NCI-H2081 (cell line): ENCODE results near the gene KATNB1.

ENCODE experiments used
- DNase-seq, 2 experiments: peaks; one replicate each; lab custom pipeline; 2025; lab: John Stamatoyannopoulos, UW

KATNB1 gene

DNA sequence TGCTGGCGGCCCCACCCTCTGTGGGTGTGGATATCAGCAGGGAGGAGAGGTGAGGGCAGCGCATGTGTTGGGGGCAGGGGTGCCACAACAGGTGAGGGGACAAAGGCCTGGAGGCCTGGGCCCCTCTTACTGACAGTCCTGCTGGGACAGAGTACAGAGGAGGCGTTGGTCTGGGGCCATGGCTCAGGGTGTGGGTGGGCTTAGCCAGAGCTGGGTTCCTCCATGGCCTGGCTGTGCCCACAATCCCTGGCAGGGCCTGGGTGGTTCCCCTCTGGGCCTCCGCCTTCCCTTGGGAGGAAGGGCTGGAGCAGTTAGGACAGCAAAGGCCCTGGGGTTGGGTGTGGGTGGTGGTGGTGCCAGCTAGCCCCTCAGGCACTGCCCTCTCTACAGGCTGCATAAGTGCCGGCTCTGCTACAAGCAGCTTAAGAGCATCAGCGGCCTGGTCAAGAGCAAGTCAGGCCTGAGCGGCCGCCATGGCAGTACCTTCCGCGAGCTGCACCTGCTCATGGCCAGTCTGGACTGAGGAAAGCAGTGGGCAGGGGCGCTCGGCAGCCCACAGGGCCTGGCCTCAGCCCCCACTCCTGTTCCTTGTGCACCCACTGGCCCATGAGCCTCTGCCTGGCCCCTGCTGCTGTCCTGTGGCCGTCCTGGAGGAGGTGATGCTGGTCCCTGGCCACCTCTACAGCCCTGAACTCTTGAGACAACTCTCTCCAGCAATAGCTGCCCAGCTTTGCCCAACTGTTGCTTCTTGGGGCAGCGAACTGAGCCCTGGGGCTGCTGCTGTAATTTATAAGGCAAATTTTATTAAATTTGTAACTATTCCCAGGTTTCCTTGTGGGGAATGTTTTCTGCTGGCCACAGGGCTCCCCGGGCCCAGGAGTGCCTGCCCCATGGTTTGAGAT, 21.1 kb downstream of the KATNB1 start:
- DNase-seq, result no peak

DNA sequence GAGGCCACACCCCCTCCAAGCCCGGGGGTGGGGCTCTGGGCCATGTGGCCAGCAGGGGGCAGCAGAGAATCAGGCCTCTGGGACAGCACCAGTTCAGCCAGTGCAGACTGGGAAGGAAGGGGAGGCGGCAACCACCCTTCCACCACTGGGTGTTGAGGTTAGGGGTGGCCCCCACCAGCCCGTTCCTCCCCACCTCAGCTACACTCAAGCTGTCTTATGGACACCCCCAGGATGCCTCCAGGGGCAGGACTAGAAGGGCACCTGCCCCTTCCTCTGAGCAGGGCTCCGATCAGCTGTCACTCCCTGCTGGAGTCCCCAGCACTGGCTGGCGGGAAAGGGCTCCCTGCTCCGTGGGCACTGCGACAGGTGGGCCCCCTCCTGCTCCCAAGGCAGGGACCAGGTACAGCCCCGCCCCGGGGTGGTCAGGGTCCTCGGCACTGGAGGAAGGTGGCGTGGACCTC, 21.8 kb downstream of the KATNB1 start:
- peak; percentile 2 to 26 for DNase-seq

DNA sequence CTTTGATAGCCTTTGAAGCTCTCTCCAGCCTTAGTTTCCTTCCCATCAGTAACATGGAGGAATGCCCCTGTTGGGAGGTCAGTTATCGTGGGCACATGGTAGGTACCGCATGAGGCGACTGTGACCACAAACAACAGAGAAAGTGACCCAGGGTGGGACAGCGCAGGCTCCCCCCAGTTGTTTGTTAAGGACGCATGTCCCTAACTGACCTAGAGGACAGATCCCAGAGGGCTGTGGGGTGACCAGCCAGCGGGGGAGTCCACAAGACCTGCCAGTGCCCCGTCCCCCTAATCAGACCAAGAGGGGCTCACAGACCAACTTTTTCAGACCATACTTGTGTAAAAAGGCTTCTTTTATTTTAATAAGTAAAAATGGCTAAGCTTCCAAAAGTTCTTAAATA, 22.3 kb downstream of the KATNB1 start:
- DNase-seq, result no peak

DNA sequence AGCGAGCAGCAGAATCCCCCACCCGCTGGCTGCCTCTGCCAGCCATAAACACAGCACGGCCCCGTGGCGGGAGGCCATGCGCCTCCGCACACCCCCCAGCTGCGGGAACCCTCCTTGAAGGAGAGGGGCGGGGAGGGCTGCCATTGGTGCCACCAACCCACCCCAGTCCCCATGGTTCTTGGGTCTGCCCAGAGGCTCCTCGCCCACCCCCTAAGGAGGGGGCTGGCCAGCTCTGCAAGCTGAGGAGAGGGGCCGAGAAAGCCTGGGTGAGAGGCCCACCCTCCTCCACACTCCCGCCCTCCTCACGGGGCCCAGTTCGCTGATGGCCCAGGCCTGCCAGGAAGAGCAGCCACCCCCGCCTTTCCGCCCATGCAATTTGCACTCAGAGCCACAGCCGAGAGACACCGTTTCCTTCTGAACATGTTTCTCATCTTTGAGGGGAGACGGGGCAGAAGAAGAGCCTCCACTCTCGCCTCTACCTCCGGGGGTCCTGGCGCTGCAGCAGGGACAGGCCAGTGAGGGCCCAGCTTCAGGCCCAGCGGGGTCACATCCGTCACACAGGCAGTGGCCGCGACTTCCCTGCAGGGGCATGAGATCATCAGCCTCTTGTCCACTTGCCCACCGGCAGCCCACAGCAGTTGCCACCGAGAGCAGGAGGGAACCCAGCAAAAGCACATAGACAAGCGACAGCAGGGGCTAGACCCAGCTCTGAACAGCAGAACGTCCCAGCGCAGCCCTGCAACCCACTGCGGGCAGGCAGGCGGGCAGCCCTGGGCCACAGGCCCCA, 23.0 kb downstream of the KATNB1 start:
- DNase-seq, result no peak

DNA sequence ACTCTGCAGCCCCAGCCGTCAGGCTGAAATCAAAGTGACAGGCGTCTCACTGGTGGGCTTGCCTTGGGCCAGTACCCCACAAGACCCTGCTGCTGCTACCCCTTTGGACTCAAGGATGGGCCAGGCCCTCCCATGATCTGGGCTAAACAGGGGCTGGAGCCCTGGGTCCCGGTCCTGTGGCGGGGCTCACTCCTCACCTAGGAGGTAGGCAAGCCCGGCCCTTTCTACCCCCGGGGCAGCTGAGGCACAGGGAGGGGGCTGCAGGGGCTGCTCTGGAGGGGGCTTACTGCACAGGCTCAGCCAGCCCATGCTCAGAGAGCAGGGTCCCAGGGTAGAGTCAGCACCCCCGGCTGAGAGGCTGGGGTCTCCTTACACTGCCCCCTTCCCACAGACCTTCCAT, 23.6 kb downstream of the KATNB1 start:
- no peak for DNase-seq

DNA sequence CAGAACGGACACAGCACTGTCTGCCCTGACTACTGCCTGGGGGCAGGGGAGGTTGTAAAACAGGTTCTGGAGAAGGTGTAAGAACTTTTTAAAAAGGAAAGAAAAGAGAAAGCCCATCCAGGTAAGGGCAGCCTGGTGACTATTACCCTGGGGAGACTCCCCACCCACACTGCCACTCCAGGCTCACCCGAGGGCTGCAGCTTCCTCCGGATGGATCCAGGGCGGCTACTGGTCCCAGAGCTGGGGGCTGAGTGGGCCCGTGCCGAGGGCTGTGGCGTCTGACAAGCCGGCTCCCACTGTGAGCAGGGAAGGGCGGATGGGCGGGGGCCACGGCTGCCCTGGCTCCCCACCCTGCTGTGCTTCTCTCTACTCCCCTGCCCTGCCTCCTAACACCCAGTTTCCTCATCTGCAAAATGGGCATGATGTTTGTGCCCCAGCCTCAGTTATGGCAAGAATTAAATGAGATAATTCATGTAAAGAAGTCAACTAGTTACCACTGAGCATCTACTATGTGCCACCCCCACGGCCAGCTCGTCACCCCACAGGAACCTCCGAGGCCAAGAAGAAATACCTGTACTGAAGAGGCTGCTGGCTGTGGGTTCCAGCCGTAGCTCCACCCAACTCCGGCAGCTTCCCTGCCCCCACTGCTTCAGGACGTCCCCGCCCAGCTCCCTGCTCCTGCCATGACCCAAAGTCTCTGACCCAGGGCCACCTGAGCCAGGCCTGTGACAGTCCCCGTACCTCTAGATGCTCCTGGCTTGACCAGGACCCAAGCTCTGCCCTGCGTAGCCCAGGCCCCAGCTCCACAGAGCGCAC, 24.2 kb downstream of the KATNB1 start:
- no peak for DNase-seq

DNA sequence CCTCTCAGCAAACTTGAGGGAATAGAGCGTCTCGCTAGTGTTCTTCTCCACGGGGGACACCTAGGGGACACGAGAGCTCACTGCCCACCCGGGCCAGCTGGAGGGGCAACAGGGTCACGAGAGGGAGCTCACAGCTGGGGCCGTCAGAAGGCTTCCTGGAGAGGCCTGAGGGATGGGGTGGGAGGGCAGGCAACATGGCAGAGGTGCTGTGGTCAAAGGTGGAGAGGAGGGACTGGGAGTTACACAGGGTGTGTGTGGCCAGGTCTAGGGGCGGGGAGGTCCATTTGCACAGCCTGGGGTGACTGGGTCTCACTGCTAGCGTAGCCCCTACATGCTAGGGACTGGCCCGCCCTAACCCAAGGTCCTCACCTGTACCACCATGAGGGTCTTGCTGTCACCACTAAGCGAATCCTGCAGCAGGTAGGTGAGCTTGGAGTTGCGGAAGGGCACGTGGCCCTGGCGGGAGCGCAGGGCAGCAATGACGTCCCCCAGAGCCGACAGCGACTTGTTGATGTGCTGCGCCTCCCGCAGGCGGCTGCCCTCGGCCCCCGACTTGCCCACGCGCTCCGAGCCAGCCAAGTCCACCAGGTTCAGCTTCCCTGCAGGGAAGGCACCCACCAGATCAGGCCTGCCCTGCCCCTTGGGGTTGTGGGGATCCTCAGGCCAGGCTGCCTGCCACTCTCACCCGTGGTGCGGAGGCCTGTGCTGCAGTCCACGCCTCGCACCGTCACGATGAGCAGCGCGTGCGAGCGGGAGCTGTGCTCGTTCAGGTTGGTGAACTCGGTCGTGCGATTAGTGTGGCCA, 25.0 kb downstream of the KATNB1 start:
- no peak for DNase-seq

DNA sequence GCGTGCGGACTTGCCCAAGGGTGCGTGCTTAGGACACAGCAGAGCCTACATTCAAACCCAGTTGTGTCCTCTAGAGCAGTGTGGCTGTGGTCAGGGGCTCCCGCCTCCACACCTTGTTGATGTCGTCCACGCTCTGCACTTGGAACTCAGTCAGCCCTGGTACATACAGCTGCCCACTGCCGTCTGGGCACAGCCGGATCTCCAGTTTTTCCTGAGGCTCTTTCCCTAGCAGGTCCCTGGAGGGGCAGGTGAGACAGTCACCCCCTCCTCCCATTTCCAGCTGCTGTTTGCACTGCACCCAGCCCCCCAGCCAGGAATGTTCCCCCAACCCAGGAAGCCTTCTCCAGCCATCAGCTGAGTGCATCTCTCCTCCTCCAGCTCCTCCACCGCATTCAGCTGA, 25.7 kb downstream of the KATNB1 start:
- no peak for DNase-seq

DNA sequence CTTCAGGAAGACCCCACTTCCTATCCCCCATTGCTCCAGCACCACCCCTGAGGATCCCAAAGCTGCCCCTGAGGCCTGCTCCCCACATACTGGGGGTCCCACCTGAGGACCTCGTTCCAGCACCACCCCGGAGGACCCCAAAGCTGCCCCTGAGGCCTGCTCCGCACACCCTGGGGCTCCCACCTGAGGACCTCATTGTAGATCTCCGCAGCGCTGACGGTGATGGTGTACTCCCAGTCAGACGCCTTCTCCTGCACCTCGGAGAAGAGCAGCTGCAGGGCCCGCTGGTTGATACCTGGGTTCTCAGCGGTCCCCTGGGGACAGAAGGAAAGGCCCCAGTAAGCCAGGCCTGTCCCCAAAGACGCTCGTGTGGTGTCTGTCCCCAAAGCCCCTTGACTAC, 26.4 kb downstream of the KATNB1 start:
- DNase-seq, result no peak

DNA sequence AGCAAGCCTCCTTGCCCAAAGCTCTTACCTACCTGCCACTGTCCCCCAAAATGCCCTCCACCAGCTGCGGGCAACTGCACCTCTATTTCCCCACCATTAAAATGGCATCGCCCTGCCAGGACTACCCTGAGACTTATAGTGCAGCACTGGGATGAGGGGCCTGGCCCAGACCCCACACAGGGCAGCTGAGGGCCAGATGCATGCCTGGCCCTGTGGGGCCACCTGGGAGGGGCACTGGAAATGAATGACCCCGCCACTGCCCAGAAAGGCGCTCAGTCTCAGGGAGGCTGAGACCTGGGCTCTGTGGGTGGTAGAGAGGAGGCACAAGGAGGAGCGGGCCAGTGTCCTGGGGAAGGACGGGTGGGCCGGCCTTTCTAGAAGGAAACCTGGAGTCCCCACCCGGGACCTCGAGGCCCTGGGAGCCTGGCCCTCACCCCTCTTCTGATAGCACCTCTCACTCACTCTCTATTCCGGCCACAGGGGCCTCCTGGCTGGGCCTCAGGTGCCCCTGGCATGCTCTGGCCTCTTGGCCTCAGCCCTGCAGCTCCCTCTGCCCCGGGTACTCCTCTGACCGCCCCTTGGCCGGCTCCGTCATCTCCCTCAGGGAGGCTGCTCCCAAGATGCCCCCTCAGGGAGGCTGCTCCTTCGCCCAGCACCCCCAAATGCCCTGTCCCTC, 26.9 kb downstream of the KATNB1 start:
- DNase-seq, result no peak

DNA sequence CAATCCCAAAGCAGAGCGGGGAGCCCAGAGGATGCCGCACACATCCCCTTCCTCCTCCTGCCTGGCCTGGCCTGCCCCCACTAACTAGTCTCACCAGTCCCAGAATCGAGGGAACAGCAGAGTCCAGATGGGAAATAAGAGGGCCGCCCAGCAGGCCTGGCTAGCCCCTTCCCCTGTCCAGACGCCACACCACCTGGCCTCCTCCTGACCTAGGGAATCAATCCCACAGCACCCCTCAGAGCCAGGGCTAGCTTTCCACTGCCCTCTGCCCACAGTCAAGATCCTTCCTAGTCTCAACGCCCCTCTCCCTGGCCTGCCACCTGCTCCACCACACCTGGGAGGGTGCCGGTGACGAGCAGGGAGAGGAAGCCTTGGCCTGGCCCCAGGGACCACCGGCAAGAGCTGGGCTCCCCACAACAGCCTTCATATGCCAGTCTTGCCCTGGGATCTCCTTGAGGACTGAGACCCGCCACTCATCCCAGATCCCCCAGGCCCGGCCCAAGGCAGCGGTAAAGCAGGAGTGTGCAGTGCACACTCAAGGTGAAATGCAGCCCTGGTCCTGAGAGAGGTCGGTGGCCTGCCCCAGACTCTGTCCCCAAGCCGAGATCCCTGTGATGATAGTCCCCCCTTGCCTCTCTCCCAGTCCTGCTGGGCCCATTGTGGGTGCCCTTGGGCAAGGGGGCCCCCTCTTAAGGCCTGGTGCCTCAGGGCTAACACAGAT, 27.9 kb downstream of the KATNB1 start:
- DNase-seq, result no peak

DNA sequence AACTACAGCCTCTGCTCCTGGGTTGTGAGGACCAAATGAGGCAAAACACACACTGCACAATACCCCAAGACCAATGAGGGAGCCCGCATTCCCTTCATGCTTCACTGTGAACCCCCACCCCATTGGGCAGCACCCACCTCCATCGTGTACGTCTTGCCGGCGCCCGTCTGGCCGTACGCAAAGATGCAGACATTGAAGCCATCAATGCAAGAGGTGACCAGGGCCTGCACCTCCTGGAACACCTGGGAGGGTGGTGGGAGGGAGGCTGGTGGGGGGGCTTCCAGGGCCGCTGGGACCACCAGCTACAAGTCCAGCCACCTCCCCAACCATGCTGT, 28.4 kb downstream of the KATNB1 start:
- DNase-seq, result no peak

DNA sequence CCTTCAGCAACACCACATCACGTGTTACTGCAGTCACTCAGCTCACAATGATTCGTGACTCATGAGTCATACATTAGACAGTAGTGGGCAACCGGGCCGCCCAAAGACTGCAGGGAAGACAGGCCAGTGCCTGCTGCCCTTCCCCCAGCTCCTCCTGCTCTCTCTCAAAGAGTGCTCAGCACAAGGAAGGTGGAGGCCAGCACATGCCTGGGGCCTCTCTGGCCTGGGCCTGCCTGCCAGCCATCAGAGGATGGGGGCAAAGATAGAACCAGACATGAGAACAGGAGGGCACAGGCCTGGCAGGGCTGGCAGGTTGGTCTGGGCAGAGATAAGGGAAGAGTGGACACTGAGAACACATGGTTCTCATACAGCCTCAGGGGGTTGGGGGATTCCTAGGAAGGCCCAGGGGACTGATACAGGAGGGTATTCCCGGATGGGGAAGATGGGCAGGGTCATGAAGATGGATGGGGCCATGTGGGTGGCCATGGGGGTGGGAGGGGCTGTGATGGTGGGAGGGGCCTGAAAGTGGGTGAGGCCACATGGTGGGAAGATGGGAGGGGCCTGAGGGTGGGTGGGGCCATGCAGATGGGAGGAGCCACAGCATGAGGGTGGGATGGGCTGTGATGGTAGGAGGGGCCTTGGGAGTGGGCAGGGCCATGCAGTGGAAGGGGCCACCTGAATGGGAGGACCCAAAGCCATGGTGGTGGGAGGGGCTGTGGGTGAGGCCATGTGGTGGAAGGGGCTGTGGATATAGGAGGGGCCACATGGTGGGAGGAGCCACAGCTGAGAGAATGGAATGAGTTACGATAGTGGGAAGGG, 29.0 kb downstream of the KATNB1 start:
- DNase-seq, result no peak

DNA sequence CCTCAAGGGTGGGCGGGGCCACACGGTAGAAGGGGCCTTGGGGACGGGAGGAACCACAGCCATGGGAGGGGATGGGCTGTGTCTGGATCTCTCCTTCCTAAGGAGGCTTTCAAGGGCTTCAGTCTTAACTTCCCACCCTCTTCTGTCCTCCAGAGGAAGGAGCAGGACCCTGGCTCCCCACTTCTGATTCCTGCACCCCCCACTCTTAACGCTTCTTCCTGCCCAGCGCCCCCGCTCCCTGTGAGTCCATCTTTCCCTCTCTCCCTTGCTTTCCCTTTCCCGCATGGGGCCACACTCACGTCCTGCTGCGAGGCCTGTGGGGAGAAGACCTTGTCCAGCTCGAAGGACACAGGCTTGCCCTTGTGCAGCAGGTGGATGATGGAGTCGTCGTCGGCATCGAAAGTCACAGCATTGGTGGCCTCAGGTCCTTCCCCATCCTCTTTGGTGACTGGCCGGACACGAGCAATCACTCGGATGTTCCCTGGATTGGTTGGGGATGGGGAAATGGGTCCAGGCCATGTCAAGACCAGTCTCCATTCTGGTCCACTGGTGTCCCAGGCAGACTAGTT, 29.7 kb downstream of the KATNB1 start:
- no peak for DNase-seq

DNA sequence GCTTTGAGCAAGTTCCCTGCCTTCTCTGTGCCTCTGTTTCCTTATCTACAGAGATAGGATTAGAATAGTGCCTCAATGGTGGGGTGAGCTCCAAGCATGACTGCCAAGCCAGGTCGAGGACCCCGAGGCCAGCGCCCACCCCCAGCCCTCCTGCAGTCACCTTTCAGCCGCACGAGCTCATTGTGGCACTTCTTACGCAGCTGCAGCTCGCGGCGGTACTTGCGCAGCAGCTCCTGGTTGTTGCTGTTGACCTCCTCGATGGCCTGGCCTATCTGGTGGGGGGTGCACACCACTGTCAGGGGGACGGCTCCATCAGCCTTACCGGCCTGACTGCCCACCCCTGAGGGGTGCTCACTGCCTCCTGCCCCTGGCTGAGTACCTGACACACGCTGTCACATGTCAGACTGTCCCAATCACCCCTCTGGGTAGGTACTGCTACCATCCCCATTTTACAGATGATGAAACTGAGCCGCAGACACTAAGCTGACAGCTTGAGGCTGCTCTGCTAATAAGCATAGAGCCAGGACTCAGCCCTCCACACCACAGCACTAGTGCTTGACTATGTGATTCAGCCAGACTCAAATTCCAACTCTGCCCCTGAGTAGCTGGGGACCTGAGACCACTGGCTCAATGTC, 31.3 kb downstream of the KATNB1 start:
- DNase-seq, result no peak

DNA sequence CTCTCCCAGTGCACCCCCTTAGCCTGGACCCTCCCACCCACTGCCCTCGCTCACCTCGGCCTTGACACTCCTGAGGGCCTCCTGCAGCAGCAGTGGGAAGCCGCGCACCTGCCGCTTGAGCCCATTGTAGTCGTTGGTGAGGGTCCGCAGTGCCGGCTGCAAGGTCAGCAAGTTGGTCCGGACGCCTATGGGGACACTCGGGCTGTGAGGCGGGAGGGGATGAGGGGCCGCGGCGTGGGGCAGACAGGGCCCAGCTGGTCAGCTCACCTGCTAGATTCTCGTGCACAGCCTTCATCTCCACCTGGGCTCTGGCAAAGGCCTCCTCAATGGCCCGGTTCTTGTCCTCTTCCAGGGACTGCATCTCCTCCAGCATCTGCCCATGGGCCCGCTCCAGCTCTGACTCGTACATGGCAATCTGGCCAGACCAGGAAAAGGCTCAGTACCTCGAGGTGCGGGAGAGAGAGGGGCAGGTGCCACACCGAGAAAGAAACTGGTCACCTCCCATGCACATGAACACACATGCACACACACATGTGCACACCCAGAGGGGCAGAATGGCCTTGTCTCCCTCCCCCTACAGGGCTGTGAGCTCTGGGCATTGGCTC, 34.1 kb downstream of the KATNB1 start:
- DNase-seq, result no peak

DNA sequence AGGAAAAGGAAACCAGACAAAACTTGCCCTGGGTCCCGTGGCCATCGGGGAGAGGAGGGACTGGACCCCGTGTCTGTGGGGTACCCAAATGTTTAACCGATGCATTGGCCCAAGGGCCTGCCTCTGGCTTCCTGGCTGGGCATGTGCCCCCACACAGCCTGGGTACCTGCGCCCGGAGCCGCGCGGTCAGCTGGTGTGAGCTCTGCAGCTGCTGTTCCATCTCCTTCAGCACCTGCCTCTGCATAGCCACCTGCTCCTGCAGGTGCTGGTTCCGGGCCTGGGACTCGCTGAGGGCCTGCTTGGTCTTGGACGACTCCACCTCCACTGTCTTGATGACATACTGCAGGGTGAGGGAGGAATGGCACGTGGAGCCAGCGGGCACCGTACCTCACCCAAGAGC, 34.8 kb downstream of the KATNB1 start:
- DNase-seq, result no peak

DNA sequence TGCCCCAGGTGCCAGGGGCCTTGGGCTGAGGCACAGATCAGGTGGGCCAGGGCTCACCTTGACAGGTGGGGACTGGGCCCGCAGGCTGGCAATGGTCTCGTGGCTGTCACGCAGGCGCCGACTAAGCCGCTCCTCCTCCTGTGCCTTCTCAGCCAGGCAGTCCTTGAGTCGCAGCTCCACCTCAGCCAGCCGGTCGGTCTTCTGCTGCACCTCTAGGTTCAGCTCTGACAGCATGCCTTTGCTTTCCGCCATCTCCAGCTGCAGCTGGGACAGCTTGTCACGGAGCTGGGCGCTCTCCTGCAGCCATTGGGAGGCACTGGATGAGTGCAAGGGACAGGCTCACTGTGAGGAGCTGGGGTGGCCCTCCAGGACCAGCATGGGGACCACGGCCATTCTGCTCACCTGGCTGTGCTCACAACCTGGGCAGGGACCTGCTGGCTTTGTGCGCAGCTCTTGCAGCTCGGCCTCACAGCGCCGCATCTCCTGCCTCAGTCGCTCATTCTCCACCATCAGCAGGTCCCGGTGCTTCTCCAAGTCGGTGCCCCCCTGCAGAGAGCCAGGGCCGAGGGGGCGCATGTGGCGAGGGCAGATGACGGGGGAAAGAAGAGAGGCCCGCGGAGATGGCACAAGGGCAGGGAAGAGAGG, 35.7 kb downstream of the KATNB1 start:
- no peak for DNase-seq
